GM18907 (cell line): Measurements from ENCODE around the gene ANKRD62.

Experiments used
- ATAC-seq: cut with Tn5 transposase; IDR thresholded peaks from one replicate; pipeline ENCODE4 v1.9.1; 2021; ENCODE audit warnings: mild to moderate bottlenecking, moderate library complexity; ENCODE audit not compliant: unreplicated experiment

ANKRD62 gene

GRCh38 chr18:12165038-12165768, 71.6 kb downstream of the ANKRD62 start:
- ATAC-seq: no peak
